GM19238 (cell line): ENCODE data around the gene CST4.
"Not testable (repeated sequence)": the region's sequence is repeated elsewhere in the genome, so short reads cannot be mapped to it uniquely, and the experiment has no call there.

Experiments used
- DNase-seq: peaks from one replicate; pipeline ENCODE4 v3.0.0; 2011; ENCODE audit warnings: low spot score; ENCODE audit not compliant: insufficient read length

CST4 gene

GRCh38 chr20:23662276-23662870 lies 26.5 kb downstream of the CST4 start:
- no peak for DNase-seq

- no peak for DNase-seq
These were observed 27.8 kb downstream of the CST4 start for GRCh38 chr20:23661002-23661429.

- DNase-seq = no peak
These were observed 28.6 kb downstream of the CST4 start for GRCh38 chr20:23659989-23660837.

DNA sequence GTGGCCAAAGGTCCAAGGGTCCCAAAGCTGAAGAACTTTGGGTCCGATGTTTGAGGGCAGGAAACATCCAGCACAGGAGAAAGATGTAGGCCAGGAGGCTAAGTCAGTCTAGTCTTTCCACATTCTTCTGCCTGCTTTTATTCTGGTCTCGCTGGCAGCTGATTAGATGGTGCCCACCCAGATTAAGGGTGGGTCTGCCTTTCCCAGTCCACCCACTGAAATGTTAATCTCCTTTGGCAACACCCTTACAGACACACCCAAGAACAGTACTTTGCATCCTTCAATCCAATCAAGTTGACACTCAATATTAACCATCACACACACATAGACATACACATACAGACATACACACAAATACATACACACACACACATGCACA lies 29.2 kb downstream of the CST4 start:
- DNase-seq = not testable (repeated sequence)

DNA sequence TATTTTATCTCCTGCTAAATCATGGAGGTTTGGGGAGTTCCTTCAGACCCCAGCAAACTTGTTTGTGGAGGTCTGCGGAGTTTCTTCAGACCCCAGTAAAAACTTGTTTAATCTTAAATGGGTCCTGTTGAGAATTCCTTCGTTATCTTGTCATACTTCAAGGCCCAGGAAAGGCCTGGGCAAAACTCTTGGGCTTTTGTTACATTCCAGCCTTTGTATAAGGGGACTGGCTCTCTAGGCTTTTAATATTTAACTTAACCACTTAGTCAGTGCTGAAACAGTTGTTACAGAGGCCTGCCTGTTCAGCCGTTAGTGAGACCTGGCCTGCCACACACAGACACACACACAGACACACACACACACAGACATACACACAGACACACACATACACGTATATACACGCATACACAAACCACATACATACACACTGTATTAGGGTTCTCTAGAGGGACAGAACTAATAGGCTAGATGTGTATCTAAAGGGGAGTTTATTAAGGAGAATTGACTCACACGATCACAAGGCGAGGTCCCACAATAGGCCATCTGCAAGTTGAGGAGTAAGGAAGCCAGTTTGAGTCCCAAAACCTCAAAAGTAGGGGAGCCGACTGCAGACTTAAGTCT lies 29.7 kb downstream of the CST4 start:
- no peak for DNase-seq

GRCh38 chr20:23658336-23658735 lies 30.5 kb downstream of the CST4 start:
- no peak for DNase-seq

DNA sequence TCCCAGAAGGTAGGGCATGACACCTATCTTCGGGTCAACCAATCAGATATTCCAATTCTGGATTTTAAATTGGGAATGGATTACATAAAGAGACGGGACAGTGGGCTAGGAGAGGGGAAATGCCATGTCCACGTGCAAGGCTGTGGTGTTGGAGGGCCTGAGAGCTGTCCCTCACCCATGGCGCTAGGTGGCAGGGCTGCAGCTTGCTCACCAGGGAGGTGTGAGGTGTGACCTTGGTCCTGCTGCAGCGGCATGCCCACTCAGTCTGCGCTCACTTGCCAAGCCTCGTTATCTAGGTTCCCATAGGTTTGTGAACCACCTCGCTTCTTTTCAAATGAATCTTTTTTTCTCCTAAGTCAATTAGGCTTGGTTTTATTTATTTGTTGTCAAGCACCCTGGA lies 31.6 kb downstream of the CST4 start:
- DNase-seq = no peak

DNA sequence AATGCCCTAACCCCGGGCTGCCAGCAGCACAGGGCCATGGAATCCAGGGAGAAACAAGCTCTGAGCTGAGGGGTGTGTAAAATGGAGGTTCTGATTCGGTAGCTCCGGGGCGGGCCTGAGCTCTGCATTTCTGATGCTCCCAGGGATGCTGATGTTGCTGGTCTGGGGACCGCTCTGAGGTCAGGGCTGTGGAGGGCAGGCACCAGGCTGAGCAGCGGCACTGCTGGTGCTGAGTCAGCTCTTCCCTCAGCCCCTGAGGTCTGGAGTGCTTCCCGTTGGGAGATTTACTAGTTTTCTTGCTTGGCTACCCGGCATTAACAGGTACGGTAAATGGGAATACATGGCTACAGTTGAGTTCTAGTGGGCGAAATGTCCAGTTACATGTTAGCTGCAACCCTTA lies 32.5 kb downstream of the CST4 start:
- no peak for DNase-seq

- DNase-seq = no peak
These were observed 33.2 kb downstream of the CST4 start for GRCh38 chr20:23655491-23656211.

DNA sequence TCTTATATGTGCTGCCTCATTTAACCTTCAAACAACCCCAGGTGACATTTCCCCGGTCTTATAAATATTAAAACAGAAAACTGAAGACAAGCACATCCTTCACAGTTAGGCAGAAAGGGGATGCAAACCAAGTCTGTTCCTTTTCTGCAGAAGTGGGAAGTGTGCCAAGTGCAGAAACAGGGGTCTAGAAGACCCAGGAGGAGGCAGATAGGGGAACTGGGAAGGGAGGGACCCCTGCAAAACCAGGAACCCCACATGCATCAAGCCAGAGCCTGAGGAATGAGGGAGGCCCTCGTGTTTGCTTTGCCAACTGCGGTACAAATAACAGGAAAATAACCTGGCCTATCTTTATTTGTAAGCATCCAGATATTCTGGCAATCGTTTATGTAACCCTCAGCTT lies 34.1 kb downstream of the CST4 start:
- no peak for DNase-seq

- no peak for DNase-seq
These were observed 34.8 kb downstream of the CST4 start for GRCh38 chr20:23654000-23654399.

DNA sequence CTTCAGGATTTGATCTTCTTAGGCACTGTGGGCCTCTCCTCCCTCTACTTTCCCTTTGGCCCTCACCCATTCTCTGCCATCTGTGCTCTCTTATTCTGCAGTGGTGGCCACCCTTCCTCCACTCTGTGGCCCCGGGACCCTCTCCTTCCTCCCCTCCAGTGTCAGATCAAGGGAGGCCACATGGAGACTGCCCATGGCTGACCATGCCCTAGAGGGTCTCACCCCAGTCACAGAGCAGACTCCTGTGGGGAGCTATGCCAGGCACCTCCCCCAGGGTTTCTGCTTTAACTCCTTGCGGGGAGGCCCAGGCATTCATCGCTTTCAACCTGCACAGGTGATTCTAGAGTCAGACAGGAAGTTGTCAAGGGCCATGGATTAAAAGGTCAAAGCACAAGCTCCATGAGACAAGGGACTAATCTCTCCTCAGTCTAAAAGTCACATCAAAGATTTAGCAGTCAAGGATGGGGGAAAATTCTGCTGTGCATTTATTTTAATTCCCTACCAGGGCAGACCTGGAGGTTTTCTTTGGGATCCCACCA lies 35.4 kb downstream of the CST4 start:
- no peak for DNase-seq

GRCh38 chr20:23652926-23653325 lies 35.9 kb downstream of the CST4 start:
- DNase-seq = no peak

GRCh38 chr20:23652371-23652770 lies 36.5 kb downstream of the CST4 start:
- no peak for DNase-seq

- no peak for DNase-seq
These were observed 37.7 kb downstream of the CST4 start for GRCh38 chr20:23651117-23651516.

GRCh38 chr20:23649830-23650417 lies 38.9 kb downstream of the CST4 start:
- no peak for DNase-seq

DNA sequence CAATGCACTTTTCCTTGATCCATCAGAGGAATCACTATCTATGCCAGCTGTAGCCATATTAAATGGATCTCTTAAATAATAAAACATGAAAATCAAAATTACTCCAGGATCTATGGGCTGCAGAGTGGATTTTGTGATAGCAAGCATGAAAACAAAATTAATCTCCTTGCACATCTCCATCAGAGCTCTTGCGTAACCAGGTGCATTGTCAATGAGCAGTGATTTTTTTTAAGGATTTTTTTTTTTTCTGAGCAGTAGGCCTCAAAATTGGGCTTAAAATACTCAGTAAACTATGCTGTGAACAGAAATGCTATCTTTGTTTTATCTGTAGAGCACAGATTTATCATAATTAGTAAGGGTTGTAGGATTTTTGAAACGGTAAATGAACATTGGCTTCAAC lies 39.6 kb downstream of the CST4 start:
- no peak for DNase-seq

GRCh38 chr20:23647346-23647745 lies 41.5 kb downstream of the CST4 start:
- DNase-seq = no peak

GRCh38 chr20:23646106-23646873 lies 42.5 kb downstream of the CST4 start:
- no peak for DNase-seq

DNA sequence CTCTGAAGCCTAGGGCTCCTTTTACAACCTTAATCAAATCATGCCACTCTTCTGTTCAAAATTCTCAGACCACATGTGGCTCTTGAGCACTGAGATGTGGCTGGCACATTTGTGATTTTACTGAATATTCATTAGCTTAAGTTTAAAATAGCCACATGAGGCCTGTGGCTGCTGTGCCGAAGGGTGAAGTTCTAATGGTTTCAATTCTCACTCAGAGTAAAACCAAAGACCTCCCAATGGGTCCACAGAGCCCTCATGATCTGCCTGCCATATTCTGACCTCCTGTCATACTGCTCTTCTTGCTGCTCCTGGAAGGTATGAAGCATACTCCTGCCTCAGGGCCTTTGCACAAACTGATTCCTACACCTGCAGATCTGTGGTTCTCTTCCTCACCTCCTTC lies 43.3 kb downstream of the CST4 start:
- no peak for DNase-seq

DNA sequence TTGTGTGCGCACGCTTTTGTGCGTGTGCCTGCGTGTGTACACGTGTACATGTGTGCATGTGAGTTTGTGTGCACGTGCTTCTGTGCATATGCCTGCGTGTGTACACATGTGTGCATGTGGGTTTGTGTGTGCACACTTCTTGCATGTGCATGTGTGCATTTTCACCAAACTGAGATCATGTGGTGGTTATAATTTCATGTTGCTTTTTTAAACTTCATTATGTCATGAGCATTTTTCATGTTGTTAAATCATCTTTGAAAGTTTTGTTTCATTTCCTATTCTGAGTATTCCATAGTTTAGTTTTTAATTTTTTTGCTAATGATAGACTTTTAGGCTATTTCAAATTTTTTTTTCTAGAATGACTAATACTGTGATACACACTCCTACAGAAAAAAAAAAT lies 44.7 kb downstream of the CST4 start:
- DNase-seq = no peak
